A673 (cell line): Measurements from ENCODE around the gene BNC1. TPM values are rescaled to one million over a fixed set of nuclear protein-coding genes. Genes with fewer than 3 reads are reported as not detected.

Experiments used
- BruUV-seq: library from RNA; stranded (reverse); fragments of 400-500 nt; replicated peaks from 2 replicates; lab custom pipeline; 2021; lab: Mats Ljungman, UMichigan
- CTCF ChIA-PET: fragments of 300-600 bp; sonication (Branson Sonifier 250); formaldehyde crosslinking; loops from one replicate; lab custom pipeline; 2022; ENCODE audit warnings: antibody characterized with exemption; lab: Charles Lee
- POLR2A ChIA-PET: fragments of 300-600 bp; sonication (Branson Sonifier 250); formaldehyde crosslinking; loops from one replicate; lab custom pipeline; 2022; ENCODE audit warnings: antibody characterized with exemption; ENCODE audit not compliant: low non-redundant PET; lab: Charles Lee
- DNase-seq: peaks from one replicate; pipeline ENCODE4 v3.0.0-alpha.2; 2015; ENCODE audit warnings: low spot score
- H3K27ac ChIP-seq: fragments of 200-600 bp; sonication (generic); 2 replicates; pipeline ENCODE4 v1.5.1; 2016; ENCODE audit warnings: mixed run types, low read depth, mild to moderate bottlenecking, mixed read lengths, antibody characterized with exemption, low read length; ENCODE audit not compliant: poor library complexity, severe bottlenecking
- H3K27me3 ChIP-seq: fragments of 200-600 bp; sonication (generic); replicated peaks from 2 replicates; pipeline ENCODE4 v1.6.1; 2017; ENCODE audit warnings: mixed run types, low read depth, mild to moderate bottlenecking, mixed read lengths, antibody characterized with exemption, low read length; ENCODE audit not compliant: insufficient read depth, poor library complexity
- H3K36me3 ChIP-seq: fragments of 200-600 bp; sonication (generic); 2 replicates; pipeline ENCODE4 v1.6.1; 2016; ENCODE audit warnings: mixed run types, mild to moderate bottlenecking, mixed read lengths, antibody characterized with exemption, low read length; ENCODE audit not compliant: insufficient read depth, poor library complexity, severe bottlenecking
- H3K4me1 ChIP-seq: fragments of 200-600 bp; sonication (generic); 2 replicates; pipeline ENCODE4 v1.6.1; 2017; ENCODE audit warnings: mixed run types, mild to moderate bottlenecking, mixed read lengths, antibody characterized with exemption, low read length; ENCODE audit not compliant: insufficient read depth, poor library complexity, severe bottlenecking
- H3K4me3 ChIP-seq: fragments of 200-600 bp; sonication (generic); 2 replicates; pipeline ENCODE4 v1.5.1; 2016; ENCODE audit warnings: low read depth, mixed run types, mild to moderate bottlenecking, mixed read lengths, low read length; ENCODE audit not compliant: poor library complexity, severe bottlenecking
- H3K9me3 ChIP-seq: fragments of 200-600 bp; sonication (generic); 2 replicates; pipeline ENCODE4 v1.6.1; 2016; ENCODE audit warnings: mixed run types, low read depth, mild to moderate bottlenecking, mixed read lengths, antibody characterized with exemption, low read length; ENCODE audit not compliant: poor library complexity, severe bottlenecking
- EZH2 ChIP-seq: fragments of 200-600 bp; sonication (generic); IDR thresholded peaks from 2 replicates; pipeline ENCODE4 v1.6.1; 2017; ENCODE audit warnings: borderline replicate concordance, low read depth, mild to moderate bottlenecking, mixed read lengths, antibody characterized with exemption, low read length; ENCODE audit not compliant: poor library complexity, severe bottlenecking
- intact Hi-C: fragments of 100-400 bp; cut with micrococcal nuclease; formaldehyde crosslinking; loops from one replicate; pipeline ENCODE4 v1.10.0; 2022; ENCODE audit not compliant: unreplicated experiment
- total RNA-seq: library from RNA; stranded (reverse); gene quantifications from 2 replicates; pipeline ENCODE4 v1.2.3, GENCODE V29; 2021
- TF ChIP-seq, protein P1 (sequence below): fragments of 300-800, 200-600 bp; sonication (generic); conservative IDR thresholded peaks from 2 replicates; pipeline ENCODE4 v1.5.1; 2017; ENCODE audit warnings: low read depth, mild to moderate bottlenecking, antibody characterized with exemption, low read length, moderate library complexity, mixed read lengths

BNC1 gene
- total RNA-seq, 1 experiment from 2014 or later = 0.37 TPM

GRCh38 chr15:83300826-83301225 lies 16.4 kb upstream of the BNC1 start:
- H3K27ac ChIP-seq = no peak overlapping the region
- intact Hi-C loops = no loop called here
- no peak for DNase-seq
- H3K36me3 ChIP-seq = no peaks in the 10 kb centered on the region
- POLR2A ChIA-PET = no interaction called here
- H3K27me3 ChIP-seq = no peaks in the 10 kb centered on the region
- H3K4me1 ChIP-seq = no peaks in the 10 kb centered on the region
- CTCF ChIA-PET = no interaction called here
- no TSS peak for BruUV-seq
- H3K4me3 ChIP-seq = no peak overlapping the region
- peaks cover 4% of the 10 kb centered on the region for H3K9me3 ChIP-seq
- no peak for TF ChIP-seq EZH2
- TF ChIP-seq, protein P1, sequence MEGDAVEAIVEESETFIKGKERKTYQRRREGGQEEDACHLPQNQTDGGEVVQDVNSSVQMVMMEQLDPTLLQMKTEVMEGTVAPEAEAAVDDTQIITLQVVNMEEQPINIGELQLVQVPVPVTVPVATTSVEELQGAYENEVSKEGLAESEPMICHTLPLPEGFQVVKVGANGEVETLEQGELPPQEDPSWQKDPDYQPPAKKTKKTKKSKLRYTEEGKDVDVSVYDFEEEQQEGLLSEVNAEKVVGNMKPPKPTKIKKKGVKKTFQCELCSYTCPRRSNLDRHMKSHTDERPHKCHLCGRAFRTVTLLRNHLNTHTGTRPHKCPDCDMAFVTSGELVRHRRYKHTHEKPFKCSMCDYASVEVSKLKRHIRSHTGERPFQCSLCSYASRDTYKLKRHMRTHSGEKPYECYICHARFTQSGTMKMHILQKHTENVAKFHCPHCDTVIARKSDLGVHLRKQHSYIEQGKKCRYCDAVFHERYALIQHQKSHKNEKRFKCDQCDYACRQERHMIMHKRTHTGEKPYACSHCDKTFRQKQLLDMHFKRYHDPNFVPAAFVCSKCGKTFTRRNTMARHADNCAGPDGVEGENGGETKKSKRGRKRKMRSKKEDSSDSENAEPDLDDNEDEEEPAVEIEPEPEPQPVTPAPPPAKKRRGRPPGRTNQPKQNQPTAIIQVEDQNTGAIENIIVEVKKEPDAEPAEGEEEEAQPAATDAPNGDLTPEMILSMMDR = no peak

- intact Hi-C loops = no loop called here
These were observed 15.0 kb upstream of the BNC1 start for GRCh38 chr15:83299462-83299861.

DNA sequence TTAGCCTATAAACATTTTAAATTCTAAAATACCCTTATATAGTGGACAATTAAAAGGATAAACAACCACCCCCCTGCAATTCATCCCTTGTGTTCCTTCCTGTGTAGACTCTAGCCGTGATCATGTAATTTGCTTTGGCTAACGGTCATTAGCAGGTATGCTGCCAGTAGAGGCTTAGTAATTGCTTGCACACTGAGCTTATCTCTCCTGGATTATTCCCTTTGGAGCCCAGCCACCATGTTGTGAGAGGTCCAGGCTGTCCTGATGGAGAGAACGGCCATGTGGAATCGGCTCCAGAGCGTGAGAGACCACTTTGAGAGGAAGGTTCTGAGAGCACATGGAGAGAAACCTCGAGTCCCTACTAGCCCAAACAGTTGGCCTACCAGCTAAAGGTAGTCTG lies 11.0 kb upstream of the BNC1 start:
- Histone ChIP-seq H3K4me3 (no peak overlapping the region), H3K4me1 (no peaks in the 10 kb centered on the region), H3K27me3 (peaks cover 8% of the 10 kb centered on the region), H3K27ac (no peak overlapping the region), H3K9me3 (no peaks in the 10 kb centered on the region), H3K36me3 (no peaks in the 10 kb centered on the region)
- intact Hi-C loops = no loop called here
- ChIA-PET POLR2A (no interaction called here), CTCF (no interaction called here)
- DNase-seq = no peak
- no peak for TF ChIP-seq EZH2
- TF ChIP-seq, protein P1 = no peak
- no TSS peak for BruUV-seq

More at GRCh38 chr15:83299462-83299861, 15.0 kb upstream of the BNC1 start:
- DNase-seq = no peak
- TF ChIP-seq, protein P1 = no peak
- TF ChIP-seq EZH2 = no peak
- no peaks in the 10 kb centered on the region for H3K27me3 ChIP-seq
- H3K27ac ChIP-seq = no peak overlapping the region
- no TSS peak for BruUV-seq
- no peaks in the 10 kb centered on the region for H3K36me3 ChIP-seq
- peaks cover 4% of the 10 kb centered on the region for H3K9me3 ChIP-seq
- ChIA-PET POLR2A (no interaction called here), CTCF (no interaction called here)
- no peaks in the 10 kb centered on the region for H3K4me1 ChIP-seq
- H3K4me3 ChIP-seq = no peak overlapping the region
